Measurements from ENCODE around the gene REC114.

GRCh38 chr15:73414876-73415275 is 28.1 kb upstream of the REC114 start:
- no peak for TF ChIP-seq POLR2AphosphoS5 (IDR thresholded peaks at IDR 0.05; ENCODE audit: low read depth, low read length)
- TF ChIP-seq, protein P1, sequence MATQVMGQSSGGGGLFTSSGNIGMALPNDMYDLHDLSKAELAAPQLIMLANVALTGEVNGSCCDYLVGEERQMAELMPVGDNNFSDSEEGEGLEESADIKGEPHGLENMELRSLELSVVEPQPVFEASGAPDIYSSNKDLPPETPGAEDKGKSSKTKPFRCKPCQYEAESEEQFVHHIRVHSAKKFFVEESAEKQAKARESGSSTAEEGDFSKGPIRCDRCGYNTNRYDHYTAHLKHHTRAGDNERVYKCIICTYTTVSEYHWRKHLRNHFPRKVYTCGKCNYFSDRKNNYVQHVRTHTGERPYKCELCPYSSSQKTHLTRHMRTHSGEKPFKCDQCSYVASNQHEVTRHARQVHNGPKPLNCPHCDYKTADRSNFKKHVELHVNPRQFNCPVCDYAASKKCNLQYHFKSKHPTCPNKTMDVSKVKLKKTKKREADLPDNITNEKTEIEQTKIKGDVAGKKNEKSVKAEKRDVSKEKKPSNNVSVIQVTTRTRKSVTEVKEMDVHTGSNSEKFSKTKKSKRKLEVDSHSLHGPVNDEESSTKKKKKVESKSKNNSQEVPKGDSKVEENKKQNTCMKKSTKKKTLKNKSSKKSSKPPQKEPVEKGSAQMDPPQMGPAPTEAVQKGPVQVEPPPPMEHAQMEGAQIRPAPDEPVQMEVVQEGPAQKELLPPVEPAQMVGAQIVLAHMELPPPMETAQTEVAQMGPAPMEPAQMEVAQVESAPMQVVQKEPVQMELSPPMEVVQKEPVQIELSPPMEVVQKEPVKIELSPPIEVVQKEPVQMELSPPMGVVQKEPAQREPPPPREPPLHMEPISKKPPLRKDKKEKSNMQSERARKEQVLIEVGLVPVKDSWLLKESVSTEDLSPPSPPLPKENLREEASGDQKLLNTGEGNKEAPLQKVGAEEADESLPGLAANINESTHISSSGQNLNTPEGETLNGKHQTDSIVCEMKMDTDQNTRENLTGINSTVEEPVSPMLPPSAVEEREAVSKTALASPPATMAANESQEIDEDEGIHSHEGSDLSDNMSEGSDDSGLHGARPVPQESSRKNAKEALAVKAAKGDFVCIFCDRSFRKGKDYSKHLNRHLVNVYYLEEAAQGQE (IDR thresholded peaks at IDR 0.05; ENCODE audit: insufficient read depth in 1 of 2, low read depth in 2 of 2, low read length in 2 of 2) = no peak
- no peak for TF ChIP-seq TAF1 (IDR thresholded peaks at IDR 0.05; ENCODE audit: borderline replicate concordance, insufficient read depth, low read length)

Data from PFSK-1 (cell line).